ENCODE measurements around the gene ADAR. TPM values are rescaled to one million over a fixed set of nuclear protein-coding genes. Genes with fewer than 3 reads are reported as not detected.
A peak's percentile ranks its signal among the peaks of the same experiment; 100 is the strongest.
"Not testable (repeated sequence)": the region's sequence is repeated elsewhere in the genome, so short reads cannot be mapped to it uniquely, and the experiment has no call there.

The ADAR gene
- total RNA-seq = 169 TPM

DNA sequence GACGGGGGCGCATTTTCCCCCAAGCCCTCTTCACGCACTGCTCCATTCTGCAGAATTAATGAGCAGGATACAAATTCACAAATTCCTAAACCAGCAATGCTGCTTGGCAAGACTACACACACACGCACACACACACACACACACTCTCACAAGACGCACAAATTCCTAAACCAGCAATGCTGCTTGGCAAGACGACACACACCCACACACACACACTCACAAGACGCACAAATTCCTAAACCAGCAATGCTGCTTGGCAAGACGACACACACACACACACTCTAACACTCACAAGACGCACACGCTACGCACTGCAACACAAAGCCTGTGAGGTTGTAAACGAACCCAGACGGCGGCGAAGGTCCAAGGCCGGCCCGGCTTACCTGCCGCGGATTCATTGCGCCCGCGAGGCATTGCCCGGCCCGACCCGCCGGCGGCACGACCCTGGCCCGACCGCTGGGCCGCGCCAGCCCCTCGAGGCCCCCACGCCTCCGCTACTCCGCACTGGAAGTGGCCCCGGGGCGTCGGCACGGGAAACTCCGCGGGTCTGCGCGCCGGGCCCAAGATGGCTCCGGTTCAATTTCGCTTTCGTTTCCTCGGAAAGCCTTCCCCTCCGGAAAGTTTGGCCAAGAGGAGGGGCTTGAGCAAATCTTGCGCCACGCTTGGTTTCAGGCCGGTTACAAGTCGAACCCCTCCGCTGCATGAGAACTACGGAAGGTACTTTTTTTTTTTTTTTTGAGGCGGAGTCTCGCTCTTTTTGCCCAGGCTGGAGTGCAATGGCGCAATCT, at the start of gene ADAR:
Gene ADAR (minus strand): TSS at position 578 of the 788 bp plus-strand sequence. CDS start 180 bp downstream, at position 398.
- peak within 1 kb of the TSS; percentile 86 for H3K4me3 ChIP-seq (ENCODE audit: low read length)
- no peaks in the 10 kb centered on the region for H3K27me3 ChIP-seq (ENCODE audit: insufficient read depth, low read length)
- peaks cover 72% of the 10 kb centered on the region for H3K4me1 ChIP-seq (ENCODE audit: insufficient read depth, low read length)
- no peaks in the 10 kb centered on the region for H3K9me3 ChIP-seq (ENCODE audit: low read depth, low read length)

GRCh38 chr1:154657556-154657955, 49.6 kb upstream of the ADAR start:
- H3K4me3 ChIP-seq (ENCODE audit: low read length) = no peak overlapping the region
- no peaks in the 10 kb centered on the region for H3K4me1 ChIP-seq (ENCODE audit: insufficient read depth, low read length)
- no peaks in the 10 kb centered on the region for H3K9me3 ChIP-seq (ENCODE audit: low read depth, low read length)
- peaks cover 30% of the 10 kb centered on the region for H3K27me3 ChIP-seq (ENCODE audit: insufficient read depth, low read length)

DNA sequence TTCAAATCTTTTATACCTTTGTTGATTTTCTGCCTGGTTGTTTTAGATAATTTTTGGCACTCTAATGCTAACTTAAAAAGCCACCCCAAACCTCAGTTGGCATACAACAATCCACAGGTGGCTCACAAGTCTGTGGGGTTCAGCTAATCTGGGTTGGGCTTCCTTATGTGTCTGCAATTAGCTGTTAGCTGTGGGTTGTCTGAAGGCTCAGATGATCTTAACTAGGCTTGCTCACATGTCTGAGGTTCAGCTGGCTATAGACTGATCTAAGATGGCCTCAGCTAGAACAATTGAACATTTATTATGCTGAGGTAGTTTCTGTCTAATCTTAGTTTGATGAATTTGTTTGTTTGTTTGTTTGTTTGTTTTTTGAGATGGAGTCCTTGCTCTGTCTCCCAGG, 44.9 kb upstream of the ADAR start:
- Histone ChIP-seq H3K4me1 (ENCODE audit: insufficient read depth, low read length) (no peaks in the 10 kb centered on the region), H3K27me3 (ENCODE audit: insufficient read depth, low read length) (peaks cover 27% of the 10 kb centered on the region), H3K9me3 (ENCODE audit: low read depth, low read length) (no peaks in the 10 kb centered on the region), H3K4me3 (ENCODE audit: low read length) (no peak overlapping the region)

- H3K4me3 ChIP-seq (ENCODE audit: low read length); H3K9me3 ChIP-seq (ENCODE audit: low read depth, low read length); H3K27me3 ChIP-seq (ENCODE audit: insufficient read depth, low read length): not testable (repeated sequence)
These were observed 36.7 kb upstream of the ADAR start for GRCh38 chr1:154644724-154645123.

GRCh38 chr1:154641534-154641933, 33.5 kb upstream of the ADAR start:
- Histone ChIP-seq H3K4me1 (ENCODE audit: insufficient read depth, low read length) (peaks cover 7% of the 10 kb centered on the region), H3K4me3 (ENCODE audit: low read length) (no peak overlapping the region), H3K27me3 (ENCODE audit: insufficient read depth, low read length) (peaks cover 16% of the 10 kb centered on the region), H3K9me3 (ENCODE audit: low read depth, low read length) (no peaks in the 10 kb centered on the region)

More at GRCh38 chr1:154644724-154645123, 36.7 kb upstream of the ADAR start:
- H3K4me1 ChIP-seq (ENCODE audit: insufficient read depth, low read length) = not testable (repeated sequence)

- Histone ChIP-seq H3K4me3 (ENCODE audit: low read length) (no peak overlapping the region), H3K9me3 (ENCODE audit: low read depth, low read length) (no peaks in the 10 kb centered on the region), H3K4me1 (ENCODE audit: insufficient read depth, low read length) (peaks cover 7% of the 10 kb centered on the region), H3K27me3 (ENCODE audit: insufficient read depth, low read length) (peaks cover 32% of the 10 kb centered on the region)
These were observed 31.9 kb upstream of the ADAR start for GRCh38 chr1:154639876-154640275.

GRCh38 chr1:154635171-154635570, 27.2 kb upstream of the ADAR start:
- no peaks in the 10 kb centered on the region for H3K9me3 ChIP-seq (ENCODE audit: low read depth, low read length)
- H3K27me3 ChIP-seq (ENCODE audit: insufficient read depth, low read length) = peaks cover 37% of the 10 kb centered on the region
- no peaks in the 10 kb centered on the region for H3K4me1 ChIP-seq (ENCODE audit: insufficient read depth, low read length)
- H3K4me3 ChIP-seq (ENCODE audit: low read length) = no peak overlapping the region

DNA sequence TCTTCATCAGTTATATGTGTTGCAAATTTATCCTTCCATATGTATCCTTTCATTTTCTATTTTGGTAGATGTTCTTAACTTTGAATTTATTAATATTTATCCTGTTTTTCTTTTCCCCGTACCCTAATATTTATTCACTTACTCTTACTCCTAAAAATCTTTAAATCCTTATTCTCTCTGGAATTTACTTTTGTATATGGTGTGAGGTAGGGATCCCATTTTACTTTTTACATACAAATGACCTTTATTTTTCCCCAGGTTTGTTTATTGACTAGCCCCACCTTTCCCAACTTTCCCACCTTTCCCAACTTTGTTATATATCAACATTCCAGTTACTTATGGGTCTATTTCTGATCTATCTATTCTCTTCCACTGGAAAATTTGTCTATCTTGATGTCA, 21.7 kb upstream of the ADAR start:
- peaks cover 18% of the 10 kb centered on the region for H3K4me1 ChIP-seq (ENCODE audit: insufficient read depth, low read length)
- H3K4me3 ChIP-seq (ENCODE audit: low read length) = no peak overlapping the region
- peaks cover 4% of the 10 kb centered on the region for H3K27me3 ChIP-seq (ENCODE audit: insufficient read depth, low read length)
- H3K9me3 ChIP-seq (ENCODE audit: low read depth, low read length) = no peaks in the 10 kb centered on the region

GRCh38 chr1:154629061-154629674, 21.2 kb upstream of the ADAR start:
- H3K4me3 ChIP-seq (ENCODE audit: low read length) = no peak overlapping the region
- H3K9me3 ChIP-seq (ENCODE audit: low read depth, low read length) = no peaks in the 10 kb centered on the region
- H3K4me1 ChIP-seq (ENCODE audit: insufficient read depth, low read length) = peaks cover 19% of the 10 kb centered on the region
- H3K27me3 ChIP-seq (ENCODE audit: insufficient read depth, low read length) = peaks cover 4% of the 10 kb centered on the region

DNA sequence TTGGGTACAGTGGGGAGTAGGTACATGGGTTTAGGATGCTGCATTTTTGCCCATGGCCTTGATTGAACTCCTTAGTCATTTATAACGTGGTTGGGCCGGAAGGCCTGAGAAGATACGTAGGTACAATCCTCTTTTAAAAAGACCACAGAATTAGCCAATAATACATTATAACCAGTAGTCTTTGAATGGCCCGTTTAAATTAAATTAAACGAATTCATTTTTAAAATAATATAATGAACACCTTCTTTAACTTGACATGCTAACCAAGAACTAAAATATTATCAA, 20.1 kb upstream of the ADAR start:
- H3K9me3 ChIP-seq (ENCODE audit: low read depth, low read length) = no peaks in the 10 kb centered on the region
- H3K4me3 ChIP-seq (ENCODE audit: low read length) = peak overlapping the region; percentile 83
- H3K4me1 ChIP-seq (ENCODE audit: insufficient read depth, low read length) = peaks cover 30% of the 10 kb centered on the region
- peaks cover 4% of the 10 kb centered on the region for H3K27me3 ChIP-seq (ENCODE audit: insufficient read depth, low read length)

DNA sequence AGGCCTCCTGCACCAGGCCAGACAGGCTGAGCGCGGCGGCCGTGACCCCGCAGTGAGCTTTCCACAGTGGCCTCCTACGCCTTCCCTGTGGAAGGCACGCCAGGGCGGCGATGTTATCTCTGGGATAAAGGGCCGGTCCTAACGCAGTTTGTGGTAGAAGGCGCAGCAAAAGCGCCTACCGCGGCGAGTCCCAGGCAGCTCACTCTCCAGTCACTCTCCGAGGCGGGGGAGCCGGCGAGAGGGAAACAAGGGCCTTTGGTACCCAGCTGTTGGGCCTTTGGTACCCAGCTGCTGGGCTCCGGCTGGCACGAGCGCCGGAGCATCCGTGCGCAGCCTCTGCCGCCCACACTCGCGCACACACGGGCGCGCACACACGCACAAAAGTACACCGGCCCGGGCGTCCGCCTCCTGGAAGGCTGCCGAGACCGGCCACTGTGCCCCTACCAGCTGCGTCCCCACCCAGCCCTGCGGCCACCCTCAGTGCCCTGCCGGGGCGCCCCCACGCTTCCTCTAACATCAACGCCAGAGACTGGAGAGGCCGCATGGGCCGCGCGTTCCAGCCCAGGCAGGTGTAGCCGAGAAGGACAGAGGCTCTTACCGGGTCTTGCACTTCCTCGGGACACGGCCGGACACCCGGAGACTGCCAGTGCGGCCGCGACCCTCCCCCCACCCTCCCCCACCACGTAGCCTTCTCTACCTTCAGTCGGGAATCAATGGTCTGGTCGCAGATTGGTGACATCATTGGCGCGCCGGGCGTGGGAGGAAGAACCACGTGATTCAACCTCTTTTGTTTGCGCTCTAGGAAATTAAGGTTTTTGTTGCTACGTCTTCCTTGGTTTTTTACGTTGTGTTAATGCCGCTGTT, 19.5 kb upstream of the ADAR start:
- Histone ChIP-seq H3K27me3 (ENCODE audit: insufficient read depth, low read length) (peaks cover 4% of the 10 kb centered on the region), H3K9me3 (ENCODE audit: low read depth, low read length) (no peaks in the 10 kb centered on the region), H3K4me1 (ENCODE audit: insufficient read depth, low read length) (peaks cover 35% of the 10 kb centered on the region), H3K4me3 (ENCODE audit: low read length) (peak overlapping the region; percentile 83)

DNA sequence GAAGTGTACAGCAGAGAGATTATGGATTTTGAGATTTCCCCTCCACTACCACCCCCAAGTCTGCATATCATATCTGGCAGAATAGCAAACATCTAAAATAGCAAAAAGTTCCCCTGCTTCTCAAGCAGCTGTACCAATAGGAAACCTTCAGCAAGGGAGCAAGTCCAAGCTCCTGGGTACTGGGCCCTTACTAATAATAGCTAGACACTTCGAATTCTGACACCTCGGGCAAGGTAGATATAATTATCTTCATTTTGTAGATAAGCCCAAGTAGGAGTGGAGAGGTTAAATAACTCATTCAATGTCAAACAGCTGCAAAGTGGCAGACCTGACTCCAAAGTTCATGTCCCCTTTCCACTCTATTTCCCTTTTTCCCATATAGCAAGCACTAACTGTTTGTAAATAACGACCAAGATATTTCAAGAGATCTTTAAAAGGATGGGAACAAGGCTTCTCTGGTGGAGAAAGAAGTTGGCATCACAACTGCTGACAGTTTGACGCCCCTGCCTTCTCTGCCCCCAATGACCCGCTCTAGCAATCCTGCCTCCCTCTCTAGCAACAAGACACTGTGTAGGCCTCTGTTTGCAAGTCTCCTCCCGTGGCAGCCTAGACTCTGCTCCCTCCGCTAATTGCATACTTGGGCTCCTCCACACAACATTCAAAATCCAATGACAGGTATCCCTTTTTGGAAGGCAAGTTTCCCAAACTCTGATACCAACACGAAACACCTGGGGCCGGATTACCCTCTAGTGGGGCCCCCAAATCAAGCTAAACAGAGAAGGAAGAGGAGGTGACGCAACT, 18.7 kb upstream of the ADAR start:
- Histone ChIP-seq H3K27me3 (ENCODE audit: insufficient read depth, low read length) (peaks cover 3% of the 10 kb centered on the region), H3K4me1 (ENCODE audit: insufficient read depth, low read length) (peaks cover 40% of the 10 kb centered on the region), H3K4me3 (ENCODE audit: low read length) (peak overlapping the region; percentile 83), H3K9me3 (ENCODE audit: low read depth, low read length) (no peaks in the 10 kb centered on the region)

GRCh38 chr1:154624746-154625643, 17.0 kb upstream of the ADAR start:
- Histone ChIP-seq H3K27me3 (ENCODE audit: insufficient read depth, low read length) (no peaks in the 10 kb centered on the region), H3K9me3 (ENCODE audit: low read depth, low read length) (no peaks in the 10 kb centered on the region), H3K4me1 (ENCODE audit: insufficient read depth, low read length) (peaks cover 40% of the 10 kb centered on the region), H3K4me3 (ENCODE audit: low read length) (no peak overlapping the region)

GRCh38 chr1:154623358-154623757, 15.4 kb upstream of the ADAR start:
- Histone ChIP-seq H3K4me3 (ENCODE audit: low read length) (no peak overlapping the region), H3K9me3 (ENCODE audit: low read depth, low read length) (no peaks in the 10 kb centered on the region), H3K27me3 (ENCODE audit: insufficient read depth, low read length) (no peaks in the 10 kb centered on the region), H3K4me1 (ENCODE audit: insufficient read depth, low read length) (peaks cover 40% of the 10 kb centered on the region)

All from mononuclear cell (primary cell).